Caco-2 (cell line): ENCODE measurements around the gene CDH20. TPM values are rescaled to one million over a fixed set of nuclear protein-coding genes. Genes with fewer than 3 reads are reported as not detected.

ENCODE experiments used
- BruUV-seq: library from RNA; stranded (reverse); fragments of 400-500 nt; replicated peaks from 2 replicates; lab custom pipeline; 2021; lab: Mats Ljungman, UMichigan
- CTCF ChIA-PET: fragments of 300-600 bp; sonication (Branson Sonifier 250); formaldehyde crosslinking; loops from one replicate; lab custom pipeline; 2022; ENCODE audit warnings: antibody characterized with exemption; lab: Charles Lee
- POLR2A ChIA-PET: fragments of 300-600 bp; sonication (Branson Sonifier 250); formaldehyde crosslinking; loops from one replicate; lab custom pipeline; 2022; ENCODE audit warnings: antibody characterized with exemption; lab: Charles Lee
- DNase-seq, 2 experiments: peaks; one replicate each; pipeline versions ENCODE4 v3.0.0 to v3.0.0-alpha.2; 2020 to 2022
- H3K27me3 ChIP-seq: replicated peaks from 2 replicates; pipeline ENCODE4 v1.6.0; 2011; ENCODE audit warnings: low read length; ENCODE audit not compliant: control insufficient read depth, insufficient read depth
- H3K36me3 ChIP-seq: 2 replicates; pipeline ENCODE4 v1.5.1; 2011; ENCODE audit warnings: low read length; ENCODE audit not compliant: control insufficient read depth, insufficient read depth
- H3K4me1 ChIP-seq: fragments of 250-450 bp; sonication (Bioruptor Pico); 2 replicates; pipeline ENCODE4 v1.5.1; 2020; ENCODE audit warnings: mild to moderate bottlenecking
- H3K4me3 ChIP-seq: 2 replicates; pipeline ENCODE4 v1.5.1; 2011; ENCODE audit warnings: low read depth, mild to moderate bottlenecking, control low read depth, low read length
- H3K9me3 ChIP-seq: fragments of 250-450 bp; sonication (Bioruptor Pico); 2 replicates; pipeline ENCODE4 v1.5.1; 2020; ENCODE audit warnings: mild to moderate bottlenecking, moderate library complexity
- H3K27ac Mint-ChIP-seq: one replicate; pipeline ENCODE4 v1.8.0; 2022; ENCODE audit warnings: mixed read lengths; ENCODE audit not compliant: unreplicated experiment
- H3K27me3 Mint-ChIP-seq: one replicate; pipeline ENCODE4 v1.8.0; 2022; ENCODE audit warnings: mixed read lengths; ENCODE audit not compliant: insufficient read depth, unreplicated experiment
- H3K36me3 Mint-ChIP-seq: one replicate; pipeline ENCODE4 v1.8.0; 2022; ENCODE audit warnings: mild to moderate bottlenecking, mixed read lengths; ENCODE audit not compliant: insufficient read depth, unreplicated experiment
- H3K4me1 Mint-ChIP-seq: one replicate; pipeline ENCODE4 v1.8.0; 2022; ENCODE audit warnings: low read depth, mixed read lengths; ENCODE audit not compliant: unreplicated experiment
- H3K4me3 Mint-ChIP-seq: one replicate; pipeline ENCODE4 v1.8.0; 2022; ENCODE audit warnings: mild to moderate bottlenecking, moderate library complexity, mixed read lengths; ENCODE audit not compliant: unreplicated experiment
- H3K9me3 Mint-ChIP-seq: one replicate; pipeline ENCODE4 v1.8.0; 2022; ENCODE audit warnings: mixed read lengths; ENCODE audit not compliant: unreplicated experiment
- CTCF ChIP-seq, 2 experiments: fragments of 200-600 bp in 1 of 2; IDR thresholded peaks; 1 replicate in 1 of 2; 2 replicates in 1 of 2; pipeline versions ENCODE4 v1.5.1 to v1.8.0; 2011 to 2022; ENCODE audit warnings: antibody characterized with exemption in 1 of 2, control low read depth in 1 of 2, inconsistent platforms in 1 of 2, low read depth in 1 of 2, low read length in 1 of 2, mild to moderate bottlenecking in 1 of 2, moderate library complexity in 1 of 2; ENCODE audit not compliant: insufficient read depth in 1 of 2, severe bottlenecking in 1 of 2, unreplicated experiment in 1 of 2
- intact Hi-C: fragments of 100-400 bp; cut with micrococcal nuclease; formaldehyde crosslinking; loops from one replicate; pipeline ENCODE4 v1.10.0; 2022; ENCODE audit not compliant: unreplicated experiment
- total RNA-seq: library from RNA; stranded (reverse); gene quantifications from 2 replicates; pipeline ENCODE4 v1.2.3, GENCODE V29; 2022

The CDH20 gene
- total RNA-seq, 1 experiment from 2014 or later: not detected

DNA sequence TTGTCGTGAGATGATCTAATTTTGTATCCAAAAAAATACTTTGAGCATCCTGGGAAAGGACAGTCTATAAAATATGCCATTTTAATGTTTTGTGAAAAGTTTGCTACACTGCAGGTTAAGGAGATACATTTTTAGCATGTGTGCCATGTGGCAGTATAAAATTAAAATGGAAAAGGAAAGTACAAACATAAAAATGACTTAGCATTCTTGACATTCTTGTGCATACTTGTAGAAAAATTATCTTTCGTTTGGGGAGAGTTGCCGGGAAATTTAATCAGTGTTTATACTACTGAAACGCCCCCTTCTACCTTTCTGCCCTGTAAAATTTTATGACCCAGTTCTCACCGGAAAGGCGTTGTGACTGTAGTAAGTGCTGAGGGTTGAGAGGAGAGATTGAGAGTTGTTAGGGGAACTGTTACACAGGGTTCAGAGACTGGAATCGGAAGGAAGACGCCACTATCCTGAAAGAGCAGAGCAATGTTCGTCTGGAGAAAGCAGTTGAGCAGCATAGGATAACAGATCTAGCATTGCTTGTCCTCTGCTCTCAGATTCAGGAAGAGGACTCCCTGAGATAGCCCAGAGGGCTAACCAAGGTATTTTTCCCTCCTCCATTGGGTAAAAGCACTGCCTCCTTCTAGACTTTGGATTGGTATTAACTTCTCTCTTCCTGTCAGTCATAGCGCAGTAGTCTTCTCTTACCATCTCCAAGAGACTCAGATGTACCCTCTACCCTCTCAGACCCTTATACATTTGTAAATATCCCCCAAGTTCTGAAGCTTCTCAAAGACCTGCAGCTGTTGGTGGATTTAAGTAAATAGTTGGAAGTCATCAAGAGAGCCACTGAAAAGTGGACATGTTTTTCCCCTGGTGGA lies 2.7 kb downstream of the CDH20 start:
- Mint-ChIP-seq H3K4me3 (no peak overlapping the region), H3K27me3 (no peaks in the 10 kb centered on the region), H3K4me1 (no peaks in the 10 kb centered on the region), H3K27ac (no peak overlapping the region), H3K36me3 (no peaks in the 10 kb centered on the region), H3K9me3 (no peaks in the 10 kb centered on the region)
- H3K4me1 ChIP-seq: no peaks in the 10 kb centered on the region
- no peaks in the 10 kb centered on the region for H3K27me3 ChIP-seq
- no TSS peak for BruUV-seq
- H3K9me3 ChIP-seq: no peaks in the 10 kb centered on the region
- H3K36me3 ChIP-seq: no peaks in the 10 kb centered on the region
- intact Hi-C loops: no loop called here
- no peak for TF ChIP-seq CTCF (IDR thresholded peaks at IDR 0.05; ENCODE audit: insufficient read depth in 1 of 2, low read depth in 1 of 2, low read length in 1 of 2, severe bottlenecking in 1 of 2, unreplicated experiment in 1 of 2)
- POLR2A ChIA-PET: no interaction called here
- CTCF ChIA-PET: no interaction called here
- DNase-seq: no peak
- no peak overlapping the region for H3K4me3 ChIP-seq

DNA sequence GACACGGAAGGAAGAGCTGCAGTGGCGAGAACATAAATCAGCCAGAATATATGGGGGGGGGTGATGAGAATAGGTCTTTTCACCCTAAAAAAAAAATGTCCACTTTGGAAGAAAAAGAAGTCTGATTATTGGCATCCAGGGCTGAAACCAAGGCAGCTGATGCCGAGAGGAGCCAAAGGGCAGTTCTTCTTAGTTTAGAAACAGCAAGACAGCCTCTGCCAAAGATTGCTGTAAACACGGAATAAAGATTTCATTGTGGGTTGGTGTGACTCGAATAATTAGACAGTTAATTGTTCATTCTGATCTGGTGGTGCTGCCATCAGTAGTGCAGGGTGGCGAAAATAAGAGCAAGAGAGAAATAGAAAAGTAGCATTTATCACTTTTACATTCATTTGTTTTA lies 3.5 kb downstream of the CDH20 start:
- no peaks in the 10 kb centered on the region for H3K9me3 Mint-ChIP-seq
- H3K36me3 Mint-ChIP-seq: no peaks in the 10 kb centered on the region
- no TSS peak for BruUV-seq
- Histone ChIP-seq H3K27me3 (no peaks in the 10 kb centered on the region), H3K4me3 (no peak overlapping the region), H3K36me3 (no peaks in the 10 kb centered on the region), H3K4me1 (no peaks in the 10 kb centered on the region), H3K9me3 (no peaks in the 10 kb centered on the region)
- intact Hi-C loops: no loop called here
- no peaks in the 10 kb centered on the region for H3K27me3 Mint-ChIP-seq
- no peak for DNase-seq
- no peak overlapping the region for H3K27ac Mint-ChIP-seq
- ChIA-PET CTCF (no interaction called here), POLR2A (no interaction called here)
- H3K4me1 Mint-ChIP-seq: no peaks in the 10 kb centered on the region
- TF ChIP-seq CTCF (IDR thresholded peaks at IDR 0.05; ENCODE audit: insufficient read depth in 1 of 2, low read depth in 1 of 2, low read length in 1 of 2, severe bottlenecking in 1 of 2, unreplicated experiment in 1 of 2): no peak
- no peak overlapping the region for H3K4me3 Mint-ChIP-seq

DNA sequence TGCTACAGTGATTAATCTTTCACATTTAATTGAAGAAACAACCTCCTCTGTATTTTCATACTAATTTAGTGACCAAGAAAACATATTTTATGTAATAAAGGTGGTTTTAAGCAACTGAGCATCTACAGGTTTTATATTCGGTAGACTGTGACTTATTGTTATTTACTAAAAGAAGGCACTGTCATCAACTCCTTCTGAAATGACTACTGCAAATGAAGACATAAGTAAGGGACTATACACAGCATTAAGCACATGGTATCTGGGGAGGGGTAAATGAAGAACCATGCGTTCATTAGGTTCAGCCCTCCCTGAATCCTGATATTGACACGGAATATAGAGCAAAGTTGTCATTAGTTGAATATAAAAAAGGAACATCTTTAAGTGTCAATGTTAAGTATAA lies 4.3 kb downstream of the CDH20 start:
- no peak for TF ChIP-seq CTCF (IDR thresholded peaks at IDR 0.05; ENCODE audit: insufficient read depth in 1 of 2, low read depth in 1 of 2, low read length in 1 of 2, severe bottlenecking in 1 of 2, unreplicated experiment in 1 of 2)
- Mint-ChIP-seq H3K4me1 (no peaks in the 10 kb centered on the region), H3K27me3 (no peaks in the 10 kb centered on the region), H3K27ac (no peak overlapping the region), H3K36me3 (no peaks in the 10 kb centered on the region), H3K4me3 (no peak overlapping the region), H3K9me3 (no peaks in the 10 kb centered on the region)
- Histone ChIP-seq H3K4me3 (no peak overlapping the region), H3K27me3 (no peaks in the 10 kb centered on the region), H3K36me3 (no peaks in the 10 kb centered on the region), H3K9me3 (no peaks in the 10 kb centered on the region), H3K4me1 (no peaks in the 10 kb centered on the region)
- intact Hi-C loops: no loop called here
- BruUV-seq: no TSS peak
- no peak for DNase-seq
- POLR2A ChIA-PET: no interaction called here
- CTCF ChIA-PET: no interaction called here
